Skin epidermis (tissue), 12 donors: ENCODE measurements around the gene GPC1.

Experiments
- H3K27ac ChIP-seq, 21 experiments: fragments of 200-600 bp; sonication (generic) in 11 of 21; one replicate each; pipeline ENCODE4 v1.5.0; 2020; ENCODE audit warnings: mild to moderate bottlenecking in 3 of 21, inconsistent platforms in 2 of 21, moderate library complexity in 2 of 21
- H3K4me3 ChIP-seq, 7 experiments: fragments of 200-600 bp; sonication (generic) in 2 of 7; one replicate each; pipeline ENCODE4 v1.5.0; 2020; ENCODE audit warnings: inconsistent platforms in 2 of 7, mild to moderate bottlenecking in 2 of 7, moderate library complexity in 1 of 7

Gene GPC1

DNA sequence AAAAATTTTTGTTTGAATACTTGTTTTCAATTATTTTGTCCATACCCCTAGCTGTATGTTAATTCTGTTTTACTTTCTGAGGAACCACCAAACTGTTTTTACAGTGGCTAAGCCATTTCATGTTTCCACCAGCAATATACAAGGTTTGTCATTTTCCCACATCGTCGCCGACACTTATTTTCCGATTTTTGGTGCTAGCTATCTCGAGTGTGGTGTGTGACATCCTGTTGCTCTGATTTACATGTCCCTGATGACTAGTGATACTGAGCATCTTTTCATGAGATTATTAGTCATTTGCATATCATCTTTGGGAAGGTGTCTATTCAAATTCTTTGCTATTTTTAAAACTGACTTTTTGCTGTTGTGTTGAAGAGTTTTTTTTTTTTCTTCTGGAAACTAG is 7.2 kb upstream of the GPC1 start:
- no peak overlapping the region for H3K27ac ChIP-seq
- H3K4me3 ChIP-seq: no peak overlapping the region

- Histone ChIP-seq H3K27ac (no peak overlapping the region), H3K4me3 (no peak overlapping the region)
Measured at GRCh38 chr2:240429341-240429871, 6.1 kb upstream of the GPC1 start.

DNA sequence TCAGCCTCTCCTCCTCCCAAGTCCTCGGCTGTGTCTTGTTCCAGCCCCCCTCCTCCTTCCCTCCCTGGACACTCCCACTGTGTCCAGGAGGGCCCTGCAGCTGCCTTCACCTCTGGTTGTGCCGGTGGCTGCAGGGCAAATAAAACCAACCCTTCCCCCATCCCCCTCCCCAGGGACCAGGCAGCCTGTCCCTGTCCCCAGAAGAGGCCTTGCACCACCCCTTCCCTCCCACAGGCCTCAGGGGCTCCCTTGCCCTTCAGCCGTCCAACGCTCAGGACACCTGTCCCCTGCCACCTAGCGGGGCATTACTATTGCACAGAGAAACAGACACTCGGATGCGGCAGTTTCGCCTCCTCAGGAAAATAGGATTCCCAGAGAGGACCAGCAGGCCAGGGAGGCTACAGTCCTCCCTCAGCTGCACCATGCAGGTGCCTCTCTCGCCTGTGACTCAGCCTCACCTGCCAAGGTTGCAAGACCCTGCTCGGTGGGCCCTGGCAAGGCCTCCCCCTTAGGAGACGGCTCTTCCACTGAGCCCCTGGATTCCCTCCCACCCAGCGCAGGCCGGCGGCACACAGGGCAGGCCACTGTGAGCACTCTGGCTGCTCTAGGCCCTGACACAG is 5.5 kb upstream of the GPC1 start:
- Histone ChIP-seq H3K4me3 (no peak overlapping the region), H3K27ac (no peak overlapping the region)

DNA sequence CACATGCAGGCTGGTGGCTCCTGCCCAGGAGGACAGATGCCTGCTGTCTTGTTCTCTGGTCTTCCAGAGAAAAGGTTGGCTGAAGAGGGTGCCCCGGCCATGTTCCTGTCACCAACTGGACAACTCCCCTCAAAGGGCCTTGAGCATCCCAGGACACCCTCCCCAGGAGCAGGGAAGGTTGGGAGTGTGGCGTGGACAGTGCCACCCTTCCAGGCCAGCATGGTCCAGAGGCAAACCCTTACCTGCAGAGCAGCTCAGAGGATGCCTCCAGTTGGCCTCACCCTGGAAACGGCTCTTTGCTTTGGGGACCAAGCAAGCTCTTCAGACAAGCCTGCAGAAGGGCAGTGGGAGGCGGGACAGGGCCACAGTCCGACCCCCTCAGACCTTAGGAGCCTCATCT is 4.9 kb upstream of the GPC1 start:
- Histone ChIP-seq H3K4me3 (no peak overlapping the region), H3K27ac (no peak overlapping the region)

- Histone ChIP-seq H3K4me3 (no peak overlapping the region), H3K27ac (no peak overlapping the region)
Measured at GRCh38 chr2:240431271-240431660, 4.2 kb upstream of the GPC1 start.

DNA sequence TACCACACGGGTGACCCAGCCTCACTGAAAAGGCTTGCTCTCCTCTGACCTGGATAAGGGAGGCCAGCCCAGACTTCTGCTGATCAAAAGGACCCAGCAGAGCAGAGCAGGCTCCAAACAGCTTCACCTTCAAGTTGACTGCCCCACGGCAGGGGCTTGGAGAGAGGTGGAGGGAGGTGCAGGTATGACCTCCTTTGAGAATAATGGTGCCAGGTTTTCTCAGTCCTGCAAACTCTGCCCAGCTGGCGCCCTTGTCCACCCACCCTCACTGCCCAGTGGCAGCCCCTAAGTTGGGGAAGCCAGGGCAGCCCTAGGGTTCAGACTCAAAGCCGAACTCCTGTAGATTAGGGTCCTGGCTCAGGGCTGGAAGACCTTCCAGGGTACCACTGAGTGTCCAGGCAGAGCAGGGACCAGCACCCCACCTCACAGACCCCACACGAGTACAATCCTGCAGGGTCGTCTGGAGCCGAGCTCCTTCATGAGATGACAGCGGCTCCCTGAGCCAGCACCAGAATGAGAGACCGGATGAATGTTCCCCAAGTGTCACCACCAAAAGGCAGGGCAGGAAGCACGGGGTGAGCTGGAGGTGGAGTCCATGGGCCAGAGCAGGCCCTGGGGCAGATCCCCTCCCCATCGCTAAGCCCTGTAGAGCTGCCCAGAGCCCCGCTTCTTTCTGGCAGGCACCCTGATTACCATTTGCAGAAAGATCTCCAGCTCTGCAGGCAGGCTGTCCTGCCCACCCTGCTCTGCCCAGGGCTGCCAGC is 3.6 kb upstream of the GPC1 start:
- Histone ChIP-seq H3K4me3 (no peak overlapping the region), H3K27ac (no peak overlapping the region)

- peak overlapping the region in 3 of 21 experiments; percentile 82 to 93 (median 92) for H3K27ac ChIP-seq
- peak overlapping the region in 1 of 7 experiments; percentile 14 for H3K4me3 ChIP-seq
Measured at GRCh38 chr2:240432430-240432819, 3.0 kb upstream of the GPC1 start.

DNA sequence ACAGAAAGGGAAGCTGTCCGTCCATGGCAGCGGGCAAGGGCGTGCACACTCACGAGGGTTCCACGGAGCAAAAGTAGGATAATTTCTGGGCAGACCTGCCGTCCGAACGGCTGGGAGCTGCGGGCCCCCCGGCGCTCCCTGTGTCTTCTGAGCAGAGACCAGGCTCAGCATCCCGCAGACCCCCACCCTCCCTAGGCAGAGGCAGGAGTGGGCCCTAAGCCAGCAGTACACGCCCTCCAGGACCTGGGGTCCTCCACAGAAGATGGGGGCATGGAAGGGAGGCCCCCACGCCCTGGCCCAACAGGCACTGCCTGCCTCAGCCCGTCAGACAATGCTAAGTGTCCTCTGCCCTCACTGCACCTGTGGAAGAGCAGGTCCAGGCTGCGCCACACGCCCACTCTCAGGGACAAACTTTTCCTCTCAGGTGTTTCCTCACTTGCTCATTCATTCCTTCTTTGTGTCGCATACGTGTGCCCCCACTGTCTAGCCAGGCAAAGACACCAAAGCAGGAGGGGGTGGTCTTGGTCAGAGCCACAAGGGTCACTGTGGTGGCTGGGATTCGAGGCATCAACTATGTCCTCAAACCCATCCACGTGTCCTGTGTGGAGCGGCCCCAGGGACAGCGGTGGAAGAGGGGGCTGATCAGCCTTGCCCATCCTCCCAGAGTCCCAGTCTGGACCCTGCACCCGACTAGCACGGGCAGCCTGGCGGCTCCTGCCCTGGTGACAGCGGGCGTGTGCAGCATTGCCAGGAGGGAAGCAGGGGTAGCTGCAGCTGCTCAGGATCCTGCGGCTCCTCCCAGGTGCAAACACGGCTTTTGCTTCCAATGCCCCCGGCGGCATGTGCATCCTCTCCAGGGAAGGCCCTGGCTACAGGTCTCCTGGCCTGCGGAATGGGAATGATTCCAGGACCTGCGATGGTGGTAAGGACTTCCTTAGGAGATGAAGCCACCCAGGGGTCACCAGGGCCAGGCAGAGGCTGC is 2.4 kb upstream of the GPC1 start:
- H3K27ac ChIP-seq: peak overlapping the region in 17 of 21 experiments; percentile 48 to 95 (median 85)

DNA sequence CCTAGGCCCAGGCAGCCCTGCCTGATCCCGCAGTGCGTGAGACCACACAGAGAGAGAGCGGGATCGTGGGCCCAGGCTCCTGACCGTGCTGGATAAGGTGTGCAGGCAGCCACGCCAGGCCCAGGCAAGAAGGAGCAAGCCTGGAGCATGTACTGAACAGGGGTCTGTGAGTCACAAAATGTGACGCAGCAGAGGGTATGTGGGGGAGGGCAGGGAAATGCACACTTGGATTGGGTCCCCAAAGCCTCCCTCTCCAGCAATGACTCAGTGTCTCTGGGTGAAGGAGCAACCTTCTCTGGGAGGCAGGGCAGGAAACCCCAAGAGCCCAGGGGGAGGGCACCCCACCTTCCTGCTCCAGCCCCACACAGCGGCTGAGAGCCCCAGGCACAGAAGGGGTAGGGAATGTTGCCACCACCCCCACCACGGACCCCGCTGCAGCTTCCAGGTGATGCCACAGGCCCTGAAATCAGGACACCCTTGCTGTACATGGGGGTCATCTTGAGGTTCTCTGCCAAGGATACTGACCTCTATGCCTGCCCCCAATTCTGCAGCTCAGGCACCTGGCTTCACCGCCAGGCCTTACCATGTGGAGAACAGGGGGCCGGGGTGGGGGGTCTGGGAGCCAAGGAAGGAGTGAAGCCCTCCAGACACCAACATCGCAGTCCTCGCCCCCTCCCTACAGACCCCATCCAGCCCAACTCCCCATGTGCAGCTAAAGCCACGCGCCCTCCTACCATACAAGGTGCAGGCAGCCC is 1.3 kb upstream of the GPC1 start:
- peak overlapping the region; percentile 41 to 87 (median 64) for H3K4me3 ChIP-seq
- peak overlapping the region; percentile 29 to 95 (median 85) for H3K27ac ChIP-seq

More for the DNA sequence above, 2.4 kb upstream of the GPC1 start:
- peak overlapping the region in 1 of 7 experiments; percentile 87 for H3K4me3 ChIP-seq

DNA sequence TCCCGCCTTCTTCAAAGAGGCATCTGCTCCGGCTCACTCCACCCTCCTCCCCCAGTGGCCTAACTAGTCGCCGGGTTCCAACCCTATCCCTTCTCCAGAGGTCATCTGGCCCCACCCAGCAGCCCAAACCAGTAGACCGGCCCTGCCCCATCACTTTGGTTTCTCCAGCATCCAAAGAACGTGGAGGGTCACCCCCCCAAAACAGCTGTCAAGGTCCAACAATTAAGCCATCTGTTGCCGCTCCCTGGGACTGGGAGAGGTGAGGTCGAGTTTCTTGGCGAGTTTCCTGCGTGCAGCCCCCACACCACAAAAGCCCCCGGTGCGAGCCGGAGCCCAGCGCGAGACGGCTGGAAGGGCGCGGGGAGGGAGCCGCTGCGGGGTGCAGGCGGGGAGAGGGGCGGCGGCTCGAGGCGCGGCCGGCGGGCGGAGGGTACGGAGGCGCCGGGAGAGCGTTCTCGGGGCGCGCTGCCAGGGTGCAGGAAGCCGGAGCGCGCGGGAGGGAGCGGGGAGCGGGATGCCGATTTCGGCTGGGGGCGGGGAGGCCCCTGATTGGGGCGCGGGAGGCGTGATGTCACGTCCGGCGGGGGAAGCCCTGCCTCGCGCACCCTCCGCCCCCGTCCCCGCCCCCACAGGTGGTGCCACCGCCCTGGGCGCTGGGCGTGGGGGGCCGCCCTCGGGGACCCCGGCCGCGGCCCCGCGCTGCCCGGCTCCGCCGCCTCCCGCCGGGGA is 571 bp upstream of the GPC1 start:
- Histone ChIP-seq H3K27ac (peak overlapping the region; percentile 29 to 95 (median 85)), H3K4me3 (peak overlapping the region; percentile 41 to 87 (median 64))

GRCh38 chr2:240435948-240436682 is 652 bp downstream of the GPC1 start:
- H3K27ac ChIP-seq: peak overlapping the region; percentile 46 to 95 (median 86)
- H3K4me3 ChIP-seq: peak overlapping the region; percentile 54 to 87 (median 64)

DNA sequence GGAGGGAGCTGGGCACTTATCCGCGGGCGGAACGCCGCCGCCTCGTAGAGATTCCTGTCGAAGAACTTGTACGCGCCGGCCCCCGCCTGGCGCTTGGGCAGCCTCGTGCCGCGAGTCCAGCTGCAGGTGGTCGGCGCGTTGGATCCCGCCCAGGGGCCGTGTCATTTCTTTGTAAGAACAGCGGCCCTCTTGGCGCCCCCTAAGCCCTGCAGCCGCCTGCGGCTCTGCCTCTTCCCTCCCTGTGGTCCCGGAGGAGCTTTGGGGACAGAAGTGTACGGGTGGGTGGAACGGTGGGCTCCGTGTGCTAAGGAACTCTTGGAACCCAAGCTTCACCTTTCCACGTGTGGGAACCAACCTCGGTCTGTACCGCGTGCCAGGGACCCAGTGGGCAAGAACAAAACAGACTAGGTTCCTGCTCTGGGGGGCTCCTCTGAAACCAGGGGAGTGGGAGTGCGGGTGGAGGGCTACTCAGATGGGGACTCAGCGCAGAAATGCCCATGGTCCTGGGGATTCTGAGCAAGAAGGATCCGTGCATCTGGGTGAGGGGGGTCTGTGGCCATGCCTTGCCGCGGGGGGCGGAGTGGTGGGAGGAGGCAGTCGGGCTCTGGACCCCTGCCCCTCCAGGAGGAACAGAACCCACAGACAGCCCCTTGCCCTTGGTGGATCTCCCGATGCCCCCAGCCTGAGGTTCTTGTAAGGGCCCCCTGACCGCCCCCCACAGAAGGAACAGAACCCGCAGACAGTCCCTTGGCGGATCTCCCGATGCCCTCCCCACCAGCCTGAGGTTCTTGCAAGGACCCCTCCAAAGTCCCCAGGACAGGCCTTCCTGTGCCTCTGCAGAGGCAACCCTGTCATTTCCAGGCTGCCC is 1.5 kb downstream of the GPC1 start:
- peak overlapping the region in 19 of 21 experiments; percentile 46 to 95 (median 87) for H3K27ac ChIP-seq
- peak overlapping the region; percentile 54 to 87 (median 64) for H3K4me3 ChIP-seq

DNA sequence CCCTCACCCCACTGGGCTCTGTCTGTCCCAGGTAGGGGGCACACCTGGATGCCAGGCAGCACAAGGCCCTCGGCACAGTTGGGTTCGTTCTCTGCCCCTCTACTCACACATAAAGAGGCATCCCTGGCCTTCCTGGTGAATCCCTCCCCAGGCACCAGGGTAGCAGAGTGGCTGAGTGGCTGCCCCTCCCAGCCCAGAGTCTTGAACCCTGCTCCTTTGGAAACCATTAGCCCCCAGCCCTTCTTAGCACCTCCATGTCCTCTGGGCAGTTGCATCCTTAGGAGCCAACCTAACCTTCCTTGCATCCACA is 2.0 kb downstream of the GPC1 start:
- H3K4me3 ChIP-seq: peak overlapping the region; percentile 54 to 87 (median 64)
- peak overlapping the region in 13 of 21 experiments; percentile 41 to 93 (median 87) for H3K27ac ChIP-seq

DNA sequence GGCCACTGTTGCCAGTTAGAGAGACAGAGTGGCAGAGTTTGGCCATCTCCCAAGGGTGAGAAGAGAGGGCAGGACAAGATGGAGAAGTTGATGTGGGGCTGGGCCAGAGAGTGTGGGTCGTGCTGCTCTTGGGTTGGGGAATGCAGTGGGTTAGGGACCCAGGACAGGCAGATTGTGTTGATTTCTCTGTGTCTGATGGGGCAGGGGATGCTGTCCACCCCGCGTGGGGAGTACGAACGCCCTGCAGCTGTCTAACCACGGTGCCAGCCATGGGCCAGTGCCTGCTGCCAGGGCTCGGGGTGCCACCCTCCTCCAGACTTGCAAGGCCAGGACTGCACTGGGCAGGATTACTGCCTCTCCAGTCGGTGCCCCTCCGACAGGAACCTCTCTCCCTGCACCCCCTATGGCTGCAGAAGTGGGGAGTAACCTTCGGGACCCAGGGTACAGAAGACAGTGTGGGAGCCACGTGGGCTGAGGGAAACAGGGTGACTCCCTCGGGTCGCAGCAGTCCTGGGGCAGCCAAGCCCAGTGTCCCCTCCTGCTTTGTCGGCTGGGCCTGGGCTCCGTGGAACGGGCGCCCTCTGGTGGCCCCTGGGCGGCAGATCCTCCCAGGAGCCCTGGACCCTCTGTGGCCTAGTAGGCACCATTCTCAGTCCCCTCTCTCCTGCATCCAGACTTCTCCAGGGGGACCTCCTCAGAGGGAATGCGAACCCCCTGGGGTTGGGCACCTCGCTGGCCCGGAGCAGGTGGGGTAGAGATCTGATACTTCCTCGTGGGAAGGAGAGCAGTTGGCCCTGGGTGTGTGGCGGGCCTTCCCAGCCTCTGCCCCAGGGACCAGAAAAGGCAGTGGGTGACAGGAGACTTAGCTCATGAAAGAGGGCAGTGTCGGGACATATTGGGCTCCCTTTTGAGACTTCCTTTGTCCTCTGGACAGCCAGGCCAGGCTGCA is 2.7 kb downstream of the GPC1 start:
- Histone ChIP-seq H3K27ac (peak overlapping the region in 15 of 21 experiments; percentile 7 to 93 (median 64)), H3K4me3 (peak overlapping the region in 4 of 7 experiments; percentile 54 to 87 (median 64))

- H3K4me3 ChIP-seq: peak overlapping the region in 2 of 7 experiments; percentile 65 to 87
- H3K27ac ChIP-seq: peak overlapping the region in 15 of 21 experiments; percentile 7 to 93 (median 57)
Measured at GRCh38 chr2:240438810-240439697, 3.6 kb downstream of the GPC1 start.
